MCF 10A (cell line): Measurements from ENCODE around the gene DLG2. TPM values are rescaled to one million over a fixed set of nuclear protein-coding genes. Genes with fewer than 3 reads are reported as not detected.

Source experiments
- BruUV-seq: library from RNA; stranded (reverse); fragments of 400-500 nt; replicated peaks from 2 replicates; lab custom pipeline; 2021; lab: Mats Ljungman, UMichigan
- CTCF ChIA-PET: fragments of 300-600 bp; sonication (Branson Sonifier 250); formaldehyde crosslinking; extraction: SDS; loops from one replicate; lab custom pipeline; 2021; ENCODE audit warnings: antibody characterized with exemption, inconsistent platforms; lab: Yijun Ruan, JAX
- POLR2A ChIA-PET: fragments of 300-600, 350-650 bp; sonication (Branson Sonifier 250); formaldehyde crosslinking; extraction: SDS; loops from one replicate; lab custom pipeline; 2020; ENCODE audit warnings: antibody characterized with exemption, inconsistent platforms; lab: Yijun Ruan, JAX
- DNase-seq: peaks from one replicate; pipeline ENCODE4 v3.0.0-alpha.2; 2018; ENCODE audit not compliant: unreplicated experiment
- H3K27ac Mint-ChIP-seq: one replicate; pipeline ENCODE4 v1.8.0; 2022; ENCODE audit warnings: mild to moderate bottlenecking, low read depth, mixed read lengths; ENCODE audit not compliant: unreplicated experiment
- H3K27me3 Mint-ChIP-seq: one replicate; pipeline ENCODE4 v1.8.0; 2022; ENCODE audit warnings: mixed read lengths; ENCODE audit not compliant: insufficient read depth, unreplicated experiment
- H3K36me3 Mint-ChIP-seq: one replicate; pipeline ENCODE4 v1.8.0; 2022; ENCODE audit warnings: mild to moderate bottlenecking, moderate library complexity, mixed read lengths; ENCODE audit not compliant: insufficient read depth, unreplicated experiment
- H3K4me1 Mint-ChIP-seq: one replicate; pipeline ENCODE4 v1.8.0; 2022; ENCODE audit warnings: mixed read lengths; ENCODE audit not compliant: insufficient read depth, unreplicated experiment
- H3K4me3 Mint-ChIP-seq: one replicate; pipeline ENCODE4 v1.8.0; 2022; ENCODE audit warnings: mild to moderate bottlenecking, moderate library complexity, mixed read lengths; ENCODE audit not compliant: unreplicated experiment
- H3K9me3 Mint-ChIP-seq: one replicate; pipeline ENCODE4 v1.8.0; 2022; ENCODE audit warnings: mixed read lengths; ENCODE audit not compliant: unreplicated experiment
- intact Hi-C: fragments of 100-400 bp; cut with micrococcal nuclease; formaldehyde crosslinking; loops from 2 replicates; pipeline ENCODE4 v1.14.1; 2022
- total RNA-seq: library from RNA; stranded (reverse); gene quantifications from 2 replicates; pipeline ENCODE4 v1.2.3, GENCODE V29; 2022
- TF ChIP-seq, protein P1 (sequence below): fragments of 200-600 bp; IDR thresholded peaks from one replicate; pipeline ENCODE4 v1.8.0; 2022; ENCODE audit warnings: antibody characterized with exemption, mild to moderate bottlenecking; ENCODE audit not compliant: unreplicated experiment

DLG2 gene
- total RNA-seq, 1 experiment from 2014 or later = 0.26 TPM

DNA sequence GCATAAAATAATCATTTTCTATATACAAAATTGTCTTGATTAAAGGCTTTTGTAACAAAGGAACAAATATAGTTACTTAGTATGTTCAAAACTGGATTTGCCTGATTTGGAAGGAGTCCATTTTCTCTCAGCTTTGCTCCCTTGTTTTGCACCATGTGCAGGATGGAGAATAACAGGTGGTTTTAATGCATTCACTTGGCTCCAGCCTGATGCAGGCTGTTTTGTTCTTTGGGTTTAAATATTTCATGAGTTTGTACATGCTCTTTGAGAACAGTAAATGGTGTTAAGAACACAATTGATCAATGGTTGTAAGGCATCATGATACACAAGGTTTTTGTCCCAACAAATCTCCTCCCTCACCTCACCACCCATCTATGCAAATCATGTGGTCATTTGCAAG is 1454.1 kb downstream of the DLG2 start:
- H3K27me3 Mint-ChIP-seq = no peaks in the 10 kb centered on the region
- no peaks in the 10 kb centered on the region for H3K9me3 Mint-ChIP-seq
- H3K36me3 Mint-ChIP-seq = no peaks in the 10 kb centered on the region
- intact Hi-C loops = no loop called here
- CTCF ChIA-PET = interaction anchor here (0.5 to 0.7 kb wide), 2 partner anchors 76 to 598 kb away, joined by 3 read pairs; no protein-coding TSS in a partner anchor
- H3K4me3 Mint-ChIP-seq = no peak overlapping the region
- no TSS peak for BruUV-seq
- TF ChIP-seq, protein P1, sequence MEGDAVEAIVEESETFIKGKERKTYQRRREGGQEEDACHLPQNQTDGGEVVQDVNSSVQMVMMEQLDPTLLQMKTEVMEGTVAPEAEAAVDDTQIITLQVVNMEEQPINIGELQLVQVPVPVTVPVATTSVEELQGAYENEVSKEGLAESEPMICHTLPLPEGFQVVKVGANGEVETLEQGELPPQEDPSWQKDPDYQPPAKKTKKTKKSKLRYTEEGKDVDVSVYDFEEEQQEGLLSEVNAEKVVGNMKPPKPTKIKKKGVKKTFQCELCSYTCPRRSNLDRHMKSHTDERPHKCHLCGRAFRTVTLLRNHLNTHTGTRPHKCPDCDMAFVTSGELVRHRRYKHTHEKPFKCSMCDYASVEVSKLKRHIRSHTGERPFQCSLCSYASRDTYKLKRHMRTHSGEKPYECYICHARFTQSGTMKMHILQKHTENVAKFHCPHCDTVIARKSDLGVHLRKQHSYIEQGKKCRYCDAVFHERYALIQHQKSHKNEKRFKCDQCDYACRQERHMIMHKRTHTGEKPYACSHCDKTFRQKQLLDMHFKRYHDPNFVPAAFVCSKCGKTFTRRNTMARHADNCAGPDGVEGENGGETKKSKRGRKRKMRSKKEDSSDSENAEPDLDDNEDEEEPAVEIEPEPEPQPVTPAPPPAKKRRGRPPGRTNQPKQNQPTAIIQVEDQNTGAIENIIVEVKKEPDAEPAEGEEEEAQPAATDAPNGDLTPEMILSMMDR = no peak
- H3K4me1 Mint-ChIP-seq = no peaks in the 10 kb centered on the region
- no peak overlapping the region for H3K27ac Mint-ChIP-seq
- POLR2A ChIA-PET = interaction anchor here (0.6 to 0.7 kb wide), 3 partner anchors 9 to 216 kb away, joined by 3 to 4 read pairs (median 3); no protein-coding TSS in a partner anchor
- no peak for DNase-seq

DNA sequence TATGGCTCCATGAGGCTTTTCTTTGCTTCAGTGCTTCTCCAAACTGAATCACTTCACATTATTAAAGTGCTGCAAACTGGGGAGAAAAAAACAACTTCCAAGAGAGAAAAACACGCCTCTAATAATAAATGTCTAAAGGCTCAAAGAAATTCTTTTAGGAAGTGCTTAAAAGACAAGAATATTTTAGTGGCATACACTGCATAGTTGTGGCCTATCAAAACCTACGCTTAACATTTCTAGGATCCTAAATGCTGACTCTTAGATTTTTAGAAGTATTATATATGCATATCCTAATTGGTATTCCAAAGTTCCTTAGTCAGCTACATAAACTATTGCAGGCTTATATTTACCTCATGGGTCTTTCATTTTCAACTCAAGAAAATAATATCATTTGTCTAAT is 1462.0 kb downstream of the DLG2 start:
- peaks cover 4% of the 10 kb centered on the region for H3K9me3 Mint-ChIP-seq
- no peak overlapping the region for H3K4me3 Mint-ChIP-seq
- H3K27me3 Mint-ChIP-seq = peaks cover 6% of the 10 kb centered on the region
- ChIA-PET POLR2A (no interaction called here), CTCF (no interaction called here)
- H3K27ac Mint-ChIP-seq = no peak overlapping the region
- intact Hi-C loops = no loop called here
- no peaks in the 10 kb centered on the region for H3K4me1 Mint-ChIP-seq
- no peak for DNase-seq
- H3K36me3 Mint-ChIP-seq = no peaks in the 10 kb centered on the region
- BruUV-seq = no TSS peak
- TF ChIP-seq, protein P1 = no peak

- Mint-ChIP-seq H3K4me3 (no peak overlapping the region), H3K9me3 (peaks cover 8% of the 10 kb centered on the region), H3K27me3 (peaks cover 6% of the 10 kb centered on the region), H3K27ac (no peak overlapping the region), H3K36me3 (no peaks in the 10 kb centered on the region), H3K4me1 (no peaks in the 10 kb centered on the region)
- no peak for DNase-seq
- ChIA-PET CTCF (no interaction called here), POLR2A (no interaction called here)
- TF ChIP-seq, protein P1 = no peak
- intact Hi-C loops = no loop called here
- no TSS peak for BruUV-seq
Observed at GRCh38 chr11:84164728-84165127, 1462.4 kb downstream of the DLG2 start.

- Mint-ChIP-seq H3K27me3 (peaks cover 6% of the 10 kb centered on the region), H3K36me3 (no peaks in the 10 kb centered on the region), H3K4me3 (no peak overlapping the region), H3K4me1 (no peaks in the 10 kb centered on the region), H3K9me3 (peaks cover 9% of the 10 kb centered on the region), H3K27ac (no peak overlapping the region)
- no TSS peak for BruUV-seq
- DNase-seq = no peak
- intact Hi-C loops = no loop called here
- POLR2A ChIA-PET = no interaction called here
- CTCF ChIA-PET = no interaction called here
- TF ChIP-seq, protein P1 = no peak
Observed at GRCh38 chr11:84163116-84163515, 1464.0 kb downstream of the DLG2 start.
